Smooth muscle cell (in vitro differentiated cells): ENCODE results near the gene B4GALT1. TPM values are rescaled to one million over a fixed set of nuclear protein-coding genes. Genes with fewer than 3 reads are reported as not detected.

Source experiments
- DNase-seq: peaks from one replicate; lab custom pipeline; 2025; ENCODE audit not compliant: unreplicated experiment; lab: John Stamatoyannopoulos, UW
- H2AFZ ChIP-seq: fragments of 200-600 bp; sonication (generic); 2 replicates; pipeline ENCODE4 v1.6.0; 2016; ENCODE audit warnings: antibody characterized with exemption, low read depth, mild to moderate bottlenecking
- H3F3A ChIP-seq: fragments of 200-600 bp; sonication (generic); 2 replicates; pipeline ENCODE4 v1.6.0; 2017; ENCODE audit warnings: antibody characterized with exemption, low read depth
- H3K27ac ChIP-seq: fragments of 200-600 bp; sonication (generic); 2 replicates; pipeline ENCODE4 v1.5.1; 2016; ENCODE audit warnings: low read depth, mild to moderate bottlenecking
- H3K27me3 ChIP-seq: fragments of 200-600 bp; sonication (generic); 2 replicates; pipeline ENCODE4 v1.6.1; 2016; ENCODE audit warnings: low read depth, mild to moderate bottlenecking
- H3K36me3 ChIP-seq: fragments of 200-600 bp; sonication (generic); 2 replicates; pipeline ENCODE4 v1.5.1; 2016; ENCODE audit warnings: low read depth
- H3K4me1 ChIP-seq: fragments of 200-600 bp; sonication (generic); 2 replicates; pipeline ENCODE4 v1.5.1; 2016; ENCODE audit warnings: low read depth
- H3K4me2 ChIP-seq: fragments of 200-600 bp; sonication (generic); 2 replicates; pipeline ENCODE4 v1.6.0; 2016; ENCODE audit warnings: mild to moderate bottlenecking
- H3K4me3 ChIP-seq: fragments of 200-600 bp; sonication (generic); 2 replicates; pipeline ENCODE4 v1.5.1; 2016; ENCODE audit warnings: mild to moderate bottlenecking
- H3K79me2 ChIP-seq: fragments of 200-600 bp; sonication (generic); 2 replicates; pipeline ENCODE4 v1.6.0; 2016; ENCODE audit warnings: low read depth, mild to moderate bottlenecking
- H3K9ac ChIP-seq: fragments of 200-600 bp; sonication (generic); 2 replicates; pipeline ENCODE4 v1.6.0; 2016; ENCODE audit warnings: low read depth
- H3K9me3 ChIP-seq: fragments of 200-600 bp; sonication (generic); replicated peaks from 2 replicates; pipeline ENCODE4 v1.5.1; 2016; ENCODE audit warnings: low read depth
- H4K20me1 ChIP-seq: fragments of 200-600 bp; sonication (generic); 2 replicates; pipeline ENCODE4 v1.6.0; 2016; ENCODE audit warnings: low read depth
- WGBS: methylation state at CpG from one replicate; pipeline ENCODE4 v1.1.7; 2016; ENCODE audit warnings: low lambda C conversion rate; 5-methylcytosine and 5-hydroxymethylcytosine counted together
- polyA plus RNA-seq: library from polyadenylated mRNA; unstranded; fragments of >200 nt; fragmentation: Nextera tagmentation; extraction: Ambion mirVana; gene quantifications from 2 replicates; pipeline ENCODE4 v1.2.1, GENCODE V29; 2016
- total RNA-seq: library from RNA; depleted of rRNA; stranded (reverse); fragments of >200 nt; gene quantifications from 2 replicates; pipeline ENCODE4 v1.2.3, GENCODE V29; 2014
- TF ChIP-seq, protein P1 (sequence below): fragments of 200-600 bp; sonication (generic); IDR thresholded peaks from 2 replicates; pipeline ENCODE4 v1.5.1; 2017; ENCODE audit warnings: borderline replicate concordance, mild to moderate bottlenecking, antibody characterized with exemption; ENCODE audit not compliant: insufficient read depth, poor library complexity, severe bottlenecking

B4GALT1 gene
- total and polyA plus RNA-seq, 2 experiments from 2014 or later: 49.2 to 56.3 TPM

DNA sequence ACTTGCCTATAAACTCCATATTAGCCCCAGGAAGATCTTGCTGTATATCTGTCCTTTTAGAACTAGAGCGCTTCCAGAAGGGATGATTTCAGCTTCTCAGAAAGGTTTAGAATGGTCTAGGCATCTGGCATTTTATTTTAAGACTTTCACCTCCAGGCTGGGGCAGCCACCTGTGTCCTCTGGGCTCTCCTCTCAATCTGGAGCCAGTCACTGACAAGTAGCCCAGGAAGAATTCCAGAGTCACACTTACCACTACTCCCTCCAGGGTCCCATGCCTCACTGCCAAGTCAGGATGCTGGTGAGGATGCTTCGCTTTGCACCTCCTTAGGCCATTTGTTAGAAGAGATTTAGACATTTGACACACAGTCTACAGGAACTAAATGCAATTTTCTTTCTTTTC, 20.8 kb downstream of the B4GALT1 start:
- Histone ChIP-seq H3K4me2 (no peak overlapping the region), H2AFZ (no peak overlapping the region), H3K4me1 (peaks cover 8% of the 10 kb centered on the region), H3K4me3 (no peak overlapping the region), H3K9ac (no peak overlapping the region), H3K36me3 (no peaks in the 10 kb centered on the region), H3K27me3 (no peaks in the 10 kb centered on the region), H3K27ac (no peak overlapping the region), H3K79me2 (peaks cover 95% of the 10 kb centered on the region), H3F3A (peaks cover 15% of the 10 kb centered on the region), H4K20me1 (peaks cover 93% of the 10 kb centered on the region), H3K9me3 (no peaks in the 10 kb centered on the region)
- 87% methylated on average over 2 of the region's 2 CpGs for WGBS
- TF ChIP-seq, protein P1, sequence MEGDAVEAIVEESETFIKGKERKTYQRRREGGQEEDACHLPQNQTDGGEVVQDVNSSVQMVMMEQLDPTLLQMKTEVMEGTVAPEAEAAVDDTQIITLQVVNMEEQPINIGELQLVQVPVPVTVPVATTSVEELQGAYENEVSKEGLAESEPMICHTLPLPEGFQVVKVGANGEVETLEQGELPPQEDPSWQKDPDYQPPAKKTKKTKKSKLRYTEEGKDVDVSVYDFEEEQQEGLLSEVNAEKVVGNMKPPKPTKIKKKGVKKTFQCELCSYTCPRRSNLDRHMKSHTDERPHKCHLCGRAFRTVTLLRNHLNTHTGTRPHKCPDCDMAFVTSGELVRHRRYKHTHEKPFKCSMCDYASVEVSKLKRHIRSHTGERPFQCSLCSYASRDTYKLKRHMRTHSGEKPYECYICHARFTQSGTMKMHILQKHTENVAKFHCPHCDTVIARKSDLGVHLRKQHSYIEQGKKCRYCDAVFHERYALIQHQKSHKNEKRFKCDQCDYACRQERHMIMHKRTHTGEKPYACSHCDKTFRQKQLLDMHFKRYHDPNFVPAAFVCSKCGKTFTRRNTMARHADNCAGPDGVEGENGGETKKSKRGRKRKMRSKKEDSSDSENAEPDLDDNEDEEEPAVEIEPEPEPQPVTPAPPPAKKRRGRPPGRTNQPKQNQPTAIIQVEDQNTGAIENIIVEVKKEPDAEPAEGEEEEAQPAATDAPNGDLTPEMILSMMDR: no peak
- DNase-seq: no peak

DNA sequence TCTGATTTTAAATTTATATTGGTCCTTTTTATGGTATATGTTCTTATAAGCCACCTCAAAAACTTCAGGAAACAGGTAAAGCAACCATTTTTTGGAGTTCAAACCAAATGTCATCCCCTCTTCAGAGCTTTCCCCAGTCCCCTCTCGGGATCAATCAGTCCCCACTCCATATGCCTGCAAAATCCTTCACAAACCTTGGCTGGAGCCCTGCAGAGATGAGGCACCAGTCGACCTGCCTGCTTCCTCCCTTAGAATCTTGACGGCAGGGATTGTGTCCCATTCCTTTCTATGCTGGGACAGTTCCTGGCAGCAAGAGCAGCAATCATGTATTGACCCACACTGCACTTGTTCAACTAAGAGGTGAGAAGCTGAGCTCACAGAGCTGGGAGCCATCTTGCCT, 22.6 kb downstream of the B4GALT1 start:
- Histone ChIP-seq H2AFZ (no peak overlapping the region), H3K4me3 (no peak overlapping the region), H3K9ac (no peak overlapping the region), H3K4me1 (peaks cover 9% of the 10 kb centered on the region), H3K4me2 (no peak overlapping the region), H3K36me3 (no peaks in the 10 kb centered on the region), H3K79me2 (peaks cover 100% of the 10 kb centered on the region), H3F3A (peaks cover 7% of the 10 kb centered on the region), H3K27ac (no peak overlapping the region), H4K20me1 (peaks cover 98% of the 10 kb centered on the region), H3K9me3 (no peaks in the 10 kb centered on the region), H3K27me3 (no peaks in the 10 kb centered on the region)
- no peak for DNase-seq
- TF ChIP-seq, protein P1: no peak
- 81% methylated on average over 3 of the region's 3 CpGs for WGBS

DNA sequence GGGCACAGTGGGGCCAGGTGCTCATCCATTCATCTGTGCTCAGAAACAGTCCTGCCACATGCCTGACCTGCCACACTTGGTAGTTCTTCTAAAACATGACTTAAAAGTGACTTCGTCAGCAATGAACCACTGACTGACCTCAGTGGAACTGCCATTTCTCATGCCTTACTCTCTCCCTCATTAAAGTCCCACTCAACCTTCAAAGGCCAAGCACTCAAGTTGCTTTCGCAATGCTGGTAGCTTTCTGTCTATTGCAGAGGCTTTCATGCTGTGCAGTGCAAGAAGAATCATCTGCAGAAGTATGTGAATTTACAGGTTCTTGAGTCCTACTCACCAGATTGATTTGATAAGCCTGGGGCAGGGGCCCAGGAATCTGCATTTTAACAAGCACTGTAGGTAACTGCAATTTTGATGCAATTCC, 23.9 kb downstream of the B4GALT1 start:
- no peak for DNase-seq
- Histone ChIP-seq H2AFZ (no peak overlapping the region), H3K4me1 (peaks cover 9% of the 10 kb centered on the region), H3K4me2 (peak overlapping the region; percentile 1), H3K79me2 (peaks cover 100% of the 10 kb centered on the region), H3K9ac (no peak overlapping the region), H3K27me3 (no peaks in the 10 kb centered on the region), H3K36me3 (no peaks in the 10 kb centered on the region), H3K27ac (peak overlapping the region; percentile 41), H3F3A (peaks cover 7% of the 10 kb centered on the region), H3K9me3 (no peaks in the 10 kb centered on the region), H4K20me1 (peaks cover 100% of the 10 kb centered on the region), H3K4me3 (no peak overlapping the region)
- TF ChIP-seq, protein P1: no peak
- WGBS: 55% methylated on average over 2 of the region's 2 CpGs

DNA sequence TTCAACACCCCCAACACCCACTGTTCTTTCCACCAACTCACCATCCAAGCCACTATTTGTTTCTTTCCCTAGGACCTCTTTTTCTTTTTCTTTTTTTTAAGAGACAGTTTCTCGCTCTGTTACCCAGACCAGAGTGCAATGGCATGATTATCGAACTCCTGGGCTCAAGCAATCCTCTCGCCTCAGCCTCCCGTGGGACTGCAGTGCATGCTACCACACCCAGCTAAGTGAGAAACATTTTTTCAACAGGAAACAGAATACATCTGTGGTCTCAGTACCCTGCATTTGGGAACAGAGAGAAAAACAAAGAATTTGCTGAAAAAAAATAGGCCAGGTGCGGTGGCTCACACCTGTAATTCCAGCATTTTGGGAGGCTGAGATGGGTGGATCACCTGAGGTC, 24.6 kb downstream of the B4GALT1 start:
- H3K27ac ChIP-seq: peak overlapping the region; percentile 34

More for the DNA sequence above, 24.6 kb downstream of the B4GALT1 start:
- Histone ChIP-seq H3K4me2 (no peak overlapping the region), H3K4me3 (no peak overlapping the region), H3K36me3 (no peaks in the 10 kb centered on the region), H3K9me3 (no peaks in the 10 kb centered on the region), H3K27me3 (no peaks in the 10 kb centered on the region), H3K9ac (no peak overlapping the region), H3K4me1 (peaks cover 9% of the 10 kb centered on the region), H4K20me1 (peaks cover 100% of the 10 kb centered on the region), H3K79me2 (peaks cover 100% of the 10 kb centered on the region), H2AFZ (no peak overlapping the region), H3F3A (peaks cover 7% of the 10 kb centered on the region)
- WGBS: 99% methylated on average over 5 of the region's 5 CpGs
- DNase-seq: no peak
- TF ChIP-seq, protein P1: no peak
